GM12892 (cell line): ENCODE measurements around the gene CMPK1.

Experiments
- POLR2A ChIP-seq: IDR thresholded peaks from 2 replicates; pipeline ENCODE4 v1.6.1; 2011; ENCODE audit warnings: low read depth, low read length, control low read depth
- POLR2AphosphoS5 ChIP-seq: IDR thresholded peaks from 2 replicates; pipeline ENCODE4 v1.6.1; 2011; ENCODE audit warnings: low read depth, low read length, control low read depth

GRCh38 chr1:47403321-47403910 lies 69.8 kb downstream of the CMPK1 start:
- TF ChIP-seq POLR2AphosphoS5 (no peak), POLR2A (no peak)
